ENCODE data around the gene TMEM220.

DNA sequence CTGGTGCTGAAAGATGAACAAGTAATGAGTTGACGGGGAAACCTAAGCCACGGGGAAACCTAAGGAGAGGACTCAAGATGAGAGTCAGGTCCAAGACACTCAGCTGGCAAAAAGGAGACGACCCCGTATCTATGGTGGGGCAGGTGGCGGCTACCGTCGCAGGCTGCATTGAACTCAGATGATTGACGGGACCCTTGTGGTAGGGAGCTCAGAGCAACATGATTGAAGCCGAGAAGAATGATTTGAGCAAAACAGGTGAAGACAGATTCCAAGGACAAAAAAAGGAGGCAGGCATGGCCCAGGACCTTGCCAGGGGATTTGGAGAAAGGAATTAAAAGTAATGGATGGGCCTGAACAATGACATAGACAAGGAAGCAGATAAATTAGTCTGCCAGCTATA lies 65.3 kb downstream of the TMEM220 start:
- TF ChIP-seq CTCF (IDR thresholded peaks at IDR 0.05): no peak
- TF ChIP-seq POLR2A (IDR thresholded peaks at IDR 0.05): no peak
- no peak for TF ChIP-seq EP300 (IDR thresholded peaks at IDR 0.05)
- TF ChIP-seq POLR2AphosphoS5 (IDR thresholded peaks at IDR 0.05): no peak

Measured in stomach (tissue), 4 donors.